ENCODE results near the gene OR5H1.

- TF ChIP-seq CTCF (IDR thresholded peaks at IDR 0.05) = no peak; the same call in 1 of the 2 replicates
- TF ChIP-seq ZFX (IDR thresholded peaks at IDR 0.05; ENCODE audit: borderline replicate concordance) = no peak
Measured at GRCh38 chr3:98185180-98185579, 54.7 kb downstream of the OR5H1 start.

Data from 22Rv1 (cell line).